GM12878 (cell line): ENCODE measurements around the gene HYAL1. TPM values are rescaled to one million over a fixed set of nuclear protein-coding genes. Genes with fewer than 3 reads are reported as not detected.

ENCODE experiments used
- ASH2L ChIP-seq: fragments of 300-600, 200-600 bp; sonication (generic); IDR thresholded peaks from 2 replicates; pipeline ENCODE4 v1.6.1; 2017; ENCODE audit warnings: low read depth, mild to moderate bottlenecking, borderline replicate concordance
- BCL3 ChIP-seq: IDR thresholded peaks from 2 replicates; pipeline ENCODE4 v1.6.1; 2011; ENCODE audit warnings: borderline replicate concordance, low read depth, mild to moderate bottlenecking, moderate library complexity, low read length; ENCODE audit not compliant: insufficient read depth, poor library complexity, severe bottlenecking
- BCLAF1 ChIP-seq: fragments of 450-650 bp; IDR thresholded peaks from 2 replicates; pipeline ENCODE4 v1.6.1; 2017; ENCODE audit warnings: antibody characterized with exemption, mild to moderate bottlenecking, moderate library complexity
- BHLHE40 ChIP-seq, 2 experiments: fragments of 450-650 bp in 1 of 2; IDR thresholded peaks; 2 replicates each; pipeline ENCODE4 v1.6.1; 2011 to 2017; ENCODE audit warnings: low read depth in 2 of 2, borderline replicate concordance in 1 of 2, improper control_type of control experiment in 1 of 2, low read length in 1 of 2, mild to moderate bottlenecking in 1 of 2
- CHD1 ChIP-seq: IDR thresholded peaks from 2 replicates; pipeline ENCODE4 v1.6.1; 2012; ENCODE audit warnings: low read depth, low read length, improper control_type of control experiment
- EGR1 ChIP-seq, 2 experiments: IDR thresholded peaks; 1 replicate in 1 of 2; 2 replicates in 1 of 2; pipeline ENCODE4 v1.6.1; 2011 to 2012; ENCODE audit warnings: low read depth in 2 of 2, low read length in 2 of 2, borderline replicate concordance in 1 of 2, mild to moderate bottlenecking in 1 of 2, moderate library complexity in 1 of 2
- FOXK2 ChIP-seq: fragments of 450-650 bp; IDR thresholded peaks from 2 replicates; pipeline ENCODE4 v1.6.1; 2017; ENCODE audit warnings: mild to moderate bottlenecking, moderate library complexity
- HDAC6 ChIP-seq: fragments of 200-600 bp; sonication (generic); IDR thresholded peaks from one replicate; pipeline ENCODE4 v1.8.0; 2017; ENCODE audit warnings: antibody characterized with exemption; ENCODE audit not compliant: unreplicated experiment
- HSF1 ChIP-seq: fragments of 150-350 bp; IDR thresholded peaks from 2 replicates; pipeline ENCODE4 v1.6.1; 2014; ENCODE audit warnings: mild to moderate bottlenecking, low read depth, low read length
- NBN ChIP-seq: fragments of 450-650 bp; IDR thresholded peaks from 2 replicates; pipeline ENCODE4 v1.6.1; 2016
- NFYB ChIP-seq: IDR thresholded peaks from 2 replicates; pipeline ENCODE4 v1.6.1; 2011; ENCODE audit warnings: low read depth, mild to moderate bottlenecking, low read length, improper control_type of control experiment, moderate library complexity; ENCODE audit not compliant: insufficient read depth
- NR2C2 ChIP-seq: IDR thresholded peaks from 2 replicates; pipeline ENCODE4 v1.6.1; 2011; ENCODE audit warnings: borderline replicate concordance, low read depth; ENCODE audit not compliant: control insufficient read depth, insufficient read length
- RAD21 ChIP-seq: IDR thresholded peaks from 2 replicates; pipeline ENCODE4 v1.6.1; 2011; ENCODE audit warnings: mild to moderate bottlenecking, low read depth, low read length, moderate library complexity; ENCODE audit not compliant: insufficient read depth
- RCOR1 ChIP-seq: conservative IDR thresholded peaks from 2 replicates; pipeline ENCODE4 v1.6.1; 2012; ENCODE audit warnings: low read depth, low read length, improper control_type of control experiment
- SKIL ChIP-seq: fragments of 450-650 bp; IDR thresholded peaks from 2 replicates; pipeline ENCODE4 v1.6.1; 2017; ENCODE audit warnings: mild to moderate bottlenecking, low read depth, inconsistent platforms; ENCODE audit not compliant: poor library complexity, severe bottlenecking
- SMC3 ChIP-seq: IDR thresholded peaks from 2 replicates; pipeline ENCODE4 v1.6.1; 2011; ENCODE audit warnings: low read length, improper control_type of control experiment, borderline replicate concordance
- SPI1 ChIP-seq: IDR thresholded peaks from 2 replicates; pipeline ENCODE4 v1.6.1; 2011; ENCODE audit warnings: low read depth, mild to moderate bottlenecking, low read length, moderate library complexity, borderline replicate concordance; ENCODE audit not compliant: insufficient read depth
- TAF1 ChIP-seq: IDR thresholded peaks from 2 replicates; pipeline ENCODE4 v1.6.1; 2011; ENCODE audit warnings: mild to moderate bottlenecking, low read depth, low read length, borderline replicate concordance
- ZNF24 ChIP-seq: fragments of 450-650 bp; IDR thresholded peaks from 2 replicates; pipeline ENCODE4 v1.6.1; 2017; ENCODE audit warnings: antibody characterized with exemption, mild to moderate bottlenecking
- ZZZ3 ChIP-seq: IDR thresholded peaks from 2 replicates; pipeline ENCODE4 v1.6.1; 2011; ENCODE audit warnings: low read depth; ENCODE audit not compliant: control insufficient read depth, insufficient read length
- polyA plus RNA-seq, 11 experiments: library from polyadenylated mRNA; depleted of rRNA in 4 of 11; unstranded in 6 of 11; stranded (reverse) in 5 of 11; fragments of >200 nt; fragmentation: Nextera tagmentation in 4 of 11; fragmentation: Illumina TruSeq in 1 of 11; extraction: Ambion mirVana in 4 of 11; extraction: Trizol in 1 of 11; gene quantifications; 1 replicate in 1 of 11; 2 replicates in 10 of 11; pipeline versions ENCODE4 v1.2.1 to v1.2.3, GENCODE V29; 2011 to 2016; ENCODE audit warnings: inconsistent platforms in 2 of 11, missing spikeins in 2 of 11, low read depth in 1 of 11
- total RNA-seq, 4 experiments: library from RNA; depleted of rRNA in 3 of 4; stranded (reverse); fragments of >200 nt in 3 of 4; fragmentation: Illumina TruSeq in 1 of 4; extraction: Trizol in 1 of 4; gene quantifications; 2 replicates each; pipeline versions ENCODE4 v1.2.1 to v1.2.3, GENCODE V29; 2013 to 2021

HYAL1 gene
- total and polyA plus RNA-seq, 10 of the 15 experiments (the other 5 are each of a cell fraction or from before 2014, with no cell fraction given) = 0.04 to 0.55 (median 0.18) TPM; not detected in 2

GRCh38 chr3:50292159-50293078 is 11.0 kb downstream of the HYAL1 start, which contains the start of gene IFRD2 (continued):
- TF ChIP-seq BCLAF1 = no peak
- TF ChIP-seq EGR1 (IDR thresholded peaks at IDR 0.05; ENCODE audit: borderline replicate concordance in 1 of 2, low read depth in 2 of 2, low read length in 2 of 2) = peak; percentile 14; a peak in 2 of 3 replicates
- TF ChIP-seq RCOR1 = no peak
- no peak for TF ChIP-seq ZZZ3
- no peak for TF ChIP-seq HSF1
- no peak for TF ChIP-seq NR2C2
- TF ChIP-seq ZNF24 = no peak
- TF ChIP-seq BHLHE40 (IDR thresholded peaks at IDR 0.05; ENCODE audit: borderline replicate concordance in 1 of 2, low read depth in 2 of 2, low read length in 1 of 2) = peak; percentile 4 to 66; a peak in 3 of 4 replicates
- no peak for TF ChIP-seq CHD1
- no peak for TF ChIP-seq ASH2L
- TF ChIP-seq BCL3 = no peak
- no peak for TF ChIP-seq SKIL
- TF ChIP-seq TAF1 = peak; percentile 65; the same call in 1 of the 2 replicates
- TF ChIP-seq NBN = peak; percentile 71
- TF ChIP-seq SMC3 = no peak
- no peak for TF ChIP-seq NFYB
- no peak for TF ChIP-seq FOXK2
- TF ChIP-seq RAD21 = no peak
- no peak for TF ChIP-seq SPI1
- TF ChIP-seq HDAC6 = no peak
